Body of pancreas (tissue), 4 donors: ENCODE results near the gene MAP3K21.

Experiments
- CTCF ChIP-seq, 7 experiments: fragments of 450-650 bp in 4 of 7; fragments of 200-600 bp in 3 of 7; sonication (generic) in 3 of 7; IDR thresholded peaks; one replicate each; pipeline ENCODE4 v1.5.1; 2016 to 2019; ENCODE audit warnings: antibody characterized with exemption in 7 of 7
- POLR2A ChIP-seq, 3 donors: fragments of 450-650 bp; IDR thresholded peaks; one replicate each; pipeline ENCODE4 v1.6.1; 2016; ENCODE audit warnings: antibody characterized with exemption in 3 of 3, mild to moderate bottlenecking in 2 of 3

GRCh38 chr1:233316473-233316872 is 11.1 kb upstream of the MAP3K21 start:
- TF ChIP-seq CTCF (IDR thresholded peaks at IDR 0.05) (no peak), POLR2A (IDR thresholded peaks at IDR 0.05) (no peak)
